NCI-H1092 (cell line): ENCODE measurements around the gene DUSP11.
"Not testable (repeated sequence)": the region's sequence is repeated elsewhere in the genome, so short reads cannot be mapped to it uniquely, and the experiment has no call there.

Experiments used
- DNase-seq: peaks from one replicate; lab custom pipeline; 2025; lab: John Stamatoyannopoulos, UW

Gene DUSP11

DNA sequence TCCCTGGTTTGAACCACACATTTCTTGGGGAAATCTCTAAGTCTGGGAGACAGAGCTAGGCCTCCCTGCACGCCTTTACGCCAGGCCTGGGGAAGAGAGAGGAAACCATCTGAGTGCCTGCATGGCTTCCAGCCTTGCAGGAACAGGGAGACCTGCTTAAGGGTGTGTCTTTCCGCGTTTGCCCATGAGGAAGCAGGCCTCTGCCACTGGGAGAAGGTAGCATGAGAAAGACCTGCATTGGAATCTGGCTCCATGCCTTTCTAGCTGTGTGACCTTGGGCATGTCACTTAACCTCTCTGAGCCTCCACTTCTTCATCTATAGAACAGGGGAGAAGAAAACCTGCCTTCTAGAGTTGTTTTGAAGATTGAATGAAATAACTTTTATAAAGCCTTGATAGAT lies 62.2 kb downstream of the DUSP11 start:
- DNase-seq = not testable (repeated sequence)

DNA sequence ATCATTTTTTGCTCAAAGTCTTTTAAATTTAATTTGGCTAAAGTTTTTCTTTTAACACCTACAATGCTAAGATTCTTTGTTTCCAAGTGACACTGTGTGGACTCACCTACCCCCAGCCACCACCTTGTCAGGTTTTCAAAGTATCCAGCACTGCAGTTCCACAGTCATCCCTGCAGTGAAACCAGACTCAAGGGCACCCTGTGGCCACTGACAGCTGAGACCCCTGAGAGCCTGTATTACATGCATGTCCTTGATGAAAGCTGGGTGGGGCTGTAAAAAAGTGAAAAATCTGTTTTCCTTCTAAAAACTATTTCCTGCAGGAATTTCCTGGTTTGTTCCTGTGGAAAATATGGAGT lies 62.7 kb downstream of the DUSP11 start:
- no peak for DNase-seq

DNA sequence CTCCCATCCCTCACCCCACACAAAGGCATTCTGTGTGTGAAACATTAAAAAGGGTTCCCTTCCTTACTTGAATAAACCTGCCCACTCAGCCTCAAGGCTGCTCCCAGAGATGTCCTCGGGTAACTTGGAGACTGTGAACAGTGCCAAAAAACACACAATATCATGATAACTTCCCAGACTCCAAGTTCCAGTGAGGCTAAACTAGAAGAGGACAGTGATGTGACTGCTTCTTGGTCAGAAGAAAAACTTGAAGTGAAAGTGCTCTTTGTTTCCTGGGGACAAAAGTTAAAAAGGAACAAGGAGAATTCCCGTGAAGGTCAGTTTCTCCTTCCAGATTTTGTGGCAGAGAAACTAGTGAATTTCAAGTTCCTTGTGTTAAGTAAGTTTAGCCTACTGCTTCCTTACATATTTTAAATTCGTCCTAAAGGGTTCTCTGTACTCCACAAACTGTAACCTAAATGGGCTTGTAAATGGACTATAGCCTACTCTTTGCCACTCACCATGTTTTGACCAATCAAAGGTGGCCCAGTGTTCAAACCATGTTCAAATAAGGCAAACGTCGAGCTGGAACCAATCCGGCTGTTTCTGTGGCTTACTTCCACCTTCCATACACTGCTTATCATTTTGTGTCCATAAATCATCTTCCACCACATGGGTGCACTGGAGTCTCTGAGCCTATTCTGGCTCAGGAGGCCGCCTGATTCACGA lies 63.2 kb downstream of the DUSP11 start:
- no peak for DNase-seq

DNA sequence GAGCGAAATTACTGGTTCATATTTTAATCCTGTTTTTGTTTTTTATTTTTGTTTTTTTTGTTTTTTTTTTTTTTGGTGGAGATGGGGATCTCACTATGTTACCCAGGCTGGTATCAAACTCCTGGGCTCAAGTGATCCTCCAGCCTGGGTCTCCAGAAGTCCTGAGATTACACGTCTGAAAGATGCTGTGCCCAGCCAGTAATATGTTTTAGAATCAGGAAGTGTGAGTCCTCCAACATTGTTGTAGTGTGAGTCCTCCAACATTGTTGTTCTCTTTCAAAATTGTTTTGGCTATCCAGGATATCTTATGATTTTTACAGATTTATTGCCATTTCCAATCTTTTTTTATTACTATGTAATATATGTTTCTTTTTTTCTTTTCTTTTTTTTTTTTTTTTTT lies 65.8 kb downstream of the DUSP11 start:
- no peak for DNase-seq
